ENCODE data around the gene NPR1.

NPR1 gene

GRCh38 chr1:153685544-153686340 is 7.3 kb downstream of the NPR1 start:
- no peaks in the 10 kb centered on the region for H3K4me1 ChIP-seq (ENCODE audit: control insufficient read depth, low read depth, low read length)
- no peak overlapping the region for H3K4me3 ChIP-seq (ENCODE audit: low read length)
- no peaks in the 10 kb centered on the region for H3K9me3 ChIP-seq (ENCODE audit: control insufficient read depth, low read depth, low read length)
- H3K27ac ChIP-seq (ENCODE audit: low read length), result no peak overlapping the region
- H3K36me3 ChIP-seq (ENCODE audit: control insufficient read depth, low read depth, low read length), result peaks cover 8% of the 10 kb centered on the region
- H3K9ac ChIP-seq (ENCODE audit: low read length), result no peak overlapping the region
- H3K27me3 ChIP-seq (ENCODE audit: control insufficient read depth, insufficient read depth, low read length), result peaks cover 3% of the 10 kb centered on the region

GRCh38 chr1:153687346-153688125 is 9.0 kb downstream of the NPR1 start:
- Histone ChIP-seq H3K4me1 (ENCODE audit: control insufficient read depth, low read depth, low read length) (no peaks in the 10 kb centered on the region), H3K27ac (ENCODE audit: low read length) (no peak overlapping the region), H3K4me3 (ENCODE audit: low read length) (no peak overlapping the region), H3K36me3 (ENCODE audit: control insufficient read depth, low read depth, low read length) (peaks cover 10% of the 10 kb centered on the region), H3K9me3 (ENCODE audit: control insufficient read depth, low read depth, low read length) (no peaks in the 10 kb centered on the region), H3K27me3 (ENCODE audit: control insufficient read depth, insufficient read depth, low read length) (no peaks in the 10 kb centered on the region), H3K9ac (ENCODE audit: low read length) (no peak overlapping the region)

GRCh38 chr1:153688276-153688675 is 9.8 kb downstream of the NPR1 start:
- Histone ChIP-seq H3K36me3 (ENCODE audit: control insufficient read depth, low read depth, low read length) (peaks cover 10% of the 10 kb centered on the region), H3K27ac (ENCODE audit: low read length) (no peak overlapping the region), H3K27me3 (ENCODE audit: control insufficient read depth, insufficient read depth, low read length) (no peaks in the 10 kb centered on the region), H3K4me1 (ENCODE audit: control insufficient read depth, low read depth, low read length) (no peaks in the 10 kb centered on the region), H3K9ac (ENCODE audit: low read length) (no peak overlapping the region), H3K4me3 (ENCODE audit: low read length) (no peak overlapping the region), H3K9me3 (ENCODE audit: control insufficient read depth, low read depth, low read length) (no peaks in the 10 kb centered on the region)

- Histone ChIP-seq H3K9ac (ENCODE audit: low read length) (no peak overlapping the region), H3K9me3 (ENCODE audit: control insufficient read depth, low read depth, low read length) (no peaks in the 10 kb centered on the region), H3K4me1 (ENCODE audit: control insufficient read depth, low read depth, low read length) (no peaks in the 10 kb centered on the region), H3K27ac (ENCODE audit: low read length) (no peak overlapping the region), H3K36me3 (ENCODE audit: control insufficient read depth, low read depth, low read length) (peaks cover 10% of the 10 kb centered on the region), H3K4me3 (ENCODE audit: low read length) (no peak overlapping the region), H3K27me3 (ENCODE audit: control insufficient read depth, insufficient read depth, low read length) (no peaks in the 10 kb centered on the region)
These were observed 10.3 kb downstream of the NPR1 start for GRCh38 chr1:153688736-153689328.

- Histone ChIP-seq H3K27ac (ENCODE audit: low read length) (no peak overlapping the region), H3K4me1 (ENCODE audit: control insufficient read depth, low read depth, low read length) (peaks cover 19% of the 10 kb centered on the region), H3K27me3 (ENCODE audit: control insufficient read depth, insufficient read depth, low read length) (no peaks in the 10 kb centered on the region), H3K9ac (ENCODE audit: low read length) (no peak overlapping the region), H3K9me3 (ENCODE audit: control insufficient read depth, low read depth, low read length) (no peaks in the 10 kb centered on the region), H3K4me3 (ENCODE audit: low read length) (no peak overlapping the region), H3K36me3 (ENCODE audit: control insufficient read depth, low read depth, low read length) (peaks cover 3% of the 10 kb centered on the region)
These were observed 15.0 kb downstream of the NPR1 start for GRCh38 chr1:153693466-153693865.

GRCh38 chr1:153696741-153697140 is 18.3 kb downstream of the NPR1 start:
- Histone ChIP-seq H3K9ac (ENCODE audit: low read length) (peak overlapping the region; percentile 16), H3K9me3 (ENCODE audit: control insufficient read depth, low read depth, low read length) (no peaks in the 10 kb centered on the region), H3K27me3 (ENCODE audit: control insufficient read depth, insufficient read depth, low read length) (no peaks in the 10 kb centered on the region), H3K4me1 (ENCODE audit: control insufficient read depth, low read depth, low read length) (peaks cover 23% of the 10 kb centered on the region), H3K27ac (ENCODE audit: low read length) (peak overlapping the region; percentile 13), H3K36me3 (ENCODE audit: control insufficient read depth, low read depth, low read length) (no peaks in the 10 kb centered on the region), H3K4me3 (ENCODE audit: low read length) (no peak overlapping the region)

GRCh38 chr1:153697191-153698019 is 18.9 kb downstream of the NPR1 start:
- Histone ChIP-seq H3K36me3 (ENCODE audit: control insufficient read depth, low read depth, low read length) (no peaks in the 10 kb centered on the region), H3K4me1 (ENCODE audit: control insufficient read depth, low read depth, low read length) (peaks cover 23% of the 10 kb centered on the region), H3K27me3 (ENCODE audit: control insufficient read depth, insufficient read depth, low read length) (no peaks in the 10 kb centered on the region), H3K4me3 (ENCODE audit: low read length) (peak overlapping the region; percentile 30), H3K9me3 (ENCODE audit: control insufficient read depth, low read depth, low read length) (no peaks in the 10 kb centered on the region), H3K9ac (ENCODE audit: low read length) (peak overlapping the region; percentile 49), H3K27ac (ENCODE audit: low read length) (peak overlapping the region; percentile 13)

- no peaks in the 10 kb centered on the region for H3K27me3 ChIP-seq (ENCODE audit: control insufficient read depth, insufficient read depth, low read length)
- no peaks in the 10 kb centered on the region for H3K36me3 ChIP-seq (ENCODE audit: control insufficient read depth, low read depth, low read length)
- peak overlapping the region; percentile 30 for H3K4me3 ChIP-seq (ENCODE audit: low read length)
- H3K9ac ChIP-seq (ENCODE audit: low read length), result peak overlapping the region; percentile 49
- H3K4me1 ChIP-seq (ENCODE audit: control insufficient read depth, low read depth, low read length), result peaks cover 23% of the 10 kb centered on the region
- H3K27ac ChIP-seq (ENCODE audit: low read length), result peak overlapping the region; percentile 3
- no peaks in the 10 kb centered on the region for H3K9me3 ChIP-seq (ENCODE audit: control insufficient read depth, low read depth, low read length)
These were observed 19.8 kb downstream of the NPR1 start for GRCh38 chr1:153698020-153698922.

GRCh38 chr1:153698923-153699714 is 20.6 kb downstream of the NPR1 start:
- H3K27ac ChIP-seq (ENCODE audit: low read length), result no peak overlapping the region

GRCh38 chr1:153699768-153700167 is 21.3 kb downstream of the NPR1 start:
- no peak overlapping the region for H3K9ac ChIP-seq (ENCODE audit: low read length)
- H3K27me3 ChIP-seq (ENCODE audit: control insufficient read depth, insufficient read depth, low read length), result no peaks in the 10 kb centered on the region
- peaks cover 23% of the 10 kb centered on the region for H3K4me1 ChIP-seq (ENCODE audit: control insufficient read depth, low read depth, low read length)
- H3K9me3 ChIP-seq (ENCODE audit: control insufficient read depth, low read depth, low read length), result no peaks in the 10 kb centered on the region
- no peaks in the 10 kb centered on the region for H3K36me3 ChIP-seq (ENCODE audit: control insufficient read depth, low read depth, low read length)
- H3K27ac ChIP-seq (ENCODE audit: low read length), result no peak overlapping the region
- H3K4me3 ChIP-seq (ENCODE audit: low read length), result no peak overlapping the region

More at GRCh38 chr1:153698923-153699714, 20.6 kb downstream of the NPR1 start:
- Histone ChIP-seq H3K36me3 (ENCODE audit: control insufficient read depth, low read depth, low read length) (no peaks in the 10 kb centered on the region), H3K4me1 (ENCODE audit: control insufficient read depth, low read depth, low read length) (peaks cover 23% of the 10 kb centered on the region), H3K4me3 (ENCODE audit: low read length) (no peak overlapping the region), H3K9me3 (ENCODE audit: control insufficient read depth, low read depth, low read length) (no peaks in the 10 kb centered on the region), H3K27me3 (ENCODE audit: control insufficient read depth, insufficient read depth, low read length) (no peaks in the 10 kb centered on the region), H3K9ac (ENCODE audit: low read length) (no peak overlapping the region)
